ENCODE data around the gene UQCRC2. TPM values are rescaled to one million over a fixed set of nuclear protein-coding genes. Genes with fewer than 3 reads are reported as not detected.
A peak's percentile ranks its signal among the peaks of the same experiment; 100 is the strongest.
"Not testable (repeated sequence)": the region's sequence is repeated elsewhere in the genome, so short reads cannot be mapped to it uniquely, and the experiment has no call there.

UQCRC2 gene
- 245 and 290 TPM in 2 replicates for polyA plus RNA-seq (2014; cell fraction: cytosol; rRNA removed)
- 148 and 149 TPM in 2 replicates for polyA plus RNA-seq (2014; cell fraction: nucleus; rRNA removed)

- DNase-seq (ENCODE audit: low spot score), result peak; percentile 95
These were observed at the start of gene UQCRC2 for GRCh38 chr16:21952793-21953540. Gene UQCRC2 (plus strand): TSS chr16:21953361. CDS start chr16:21953424, 63 bp downstream.

- not testable (repeated sequence) for DNase-seq (ENCODE audit: low spot score)
These were observed 20.5 kb upstream of the UQCRC2 start for GRCh38 chr16:21932650-21933049.

DNA sequence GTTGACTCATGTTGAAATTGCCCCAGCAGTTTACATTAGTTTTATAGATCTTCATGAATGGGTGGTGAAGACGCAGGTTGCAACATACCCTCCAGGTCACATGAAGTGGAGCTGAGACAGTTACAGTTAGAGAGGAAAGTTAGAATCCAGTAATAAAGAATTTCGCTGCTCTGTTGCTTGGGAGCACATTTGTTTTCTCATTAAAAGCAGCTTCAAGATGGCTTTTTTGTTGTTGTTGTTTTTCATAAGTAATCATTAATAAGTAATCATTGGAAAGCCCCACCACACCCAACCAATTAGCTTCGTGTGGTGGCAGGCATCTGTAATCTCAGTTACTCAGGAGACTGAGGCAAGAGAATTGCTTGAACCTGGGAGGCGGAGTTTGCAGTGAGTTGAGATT is 19.8 kb upstream of the UQCRC2 start:
- not testable (repeated sequence) for DNase-seq (ENCODE audit: low spot score)

- DNase-seq (ENCODE audit: low spot score), result not testable (repeated sequence)
These were observed 19.4 kb upstream of the UQCRC2 start for GRCh38 chr16:21933790-21934189.

GRCh38 chr16:21936216-21936615 is 16.9 kb upstream of the UQCRC2 start:
- not testable (repeated sequence) for DNase-seq (ENCODE audit: low spot score)

DNA sequence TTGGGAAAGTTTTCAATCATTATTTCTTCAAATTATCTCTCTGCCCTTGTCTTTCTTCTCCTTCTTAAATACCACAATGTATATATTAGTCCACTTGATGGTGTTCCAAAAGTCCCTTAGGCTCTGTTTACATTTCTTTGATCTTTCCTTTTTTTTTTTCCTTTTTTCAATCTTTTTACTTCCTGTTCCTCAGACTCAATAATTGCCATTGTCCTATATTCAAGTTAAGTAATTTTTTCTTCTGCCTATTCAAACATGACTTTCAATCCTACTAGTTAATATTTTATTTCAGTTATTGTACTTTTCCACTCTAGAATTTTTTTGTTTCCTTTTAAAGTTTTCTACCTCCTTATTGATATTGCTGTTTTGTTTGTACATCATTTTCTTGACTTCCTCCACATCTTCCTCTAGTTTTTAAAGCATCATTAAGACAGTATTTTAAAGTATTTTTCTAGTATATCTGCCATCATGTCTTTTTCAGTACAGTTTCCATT is 15.8 kb upstream of the UQCRC2 start:
- no peak for DNase-seq (ENCODE audit: low spot score)

- DNase-seq (ENCODE audit: low spot score), result no peak
These were observed 12.6 kb upstream of the UQCRC2 start for GRCh38 chr16:21940570-21940969.

DNA sequence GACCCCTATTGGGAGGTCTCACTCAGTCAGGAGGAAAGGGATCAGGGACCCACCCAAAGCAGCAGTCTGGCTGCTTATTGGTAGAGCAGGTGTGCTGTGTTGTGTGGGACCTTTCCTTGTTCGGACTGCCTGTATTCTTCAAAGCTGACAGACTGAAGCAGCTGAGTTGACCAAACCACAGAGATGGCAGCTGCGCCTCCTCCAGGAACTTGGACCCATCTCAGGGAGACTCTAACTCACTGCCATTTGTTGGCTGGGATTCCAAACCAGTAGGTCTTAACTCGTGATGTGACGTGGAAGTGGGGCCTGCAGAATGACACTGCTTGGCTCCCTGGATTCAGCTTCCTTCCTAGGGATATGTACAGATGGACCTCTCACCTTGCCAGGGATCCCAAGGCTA is 9.6 kb upstream of the UQCRC2 start:
- no peak for DNase-seq (ENCODE audit: low spot score)

DNA sequence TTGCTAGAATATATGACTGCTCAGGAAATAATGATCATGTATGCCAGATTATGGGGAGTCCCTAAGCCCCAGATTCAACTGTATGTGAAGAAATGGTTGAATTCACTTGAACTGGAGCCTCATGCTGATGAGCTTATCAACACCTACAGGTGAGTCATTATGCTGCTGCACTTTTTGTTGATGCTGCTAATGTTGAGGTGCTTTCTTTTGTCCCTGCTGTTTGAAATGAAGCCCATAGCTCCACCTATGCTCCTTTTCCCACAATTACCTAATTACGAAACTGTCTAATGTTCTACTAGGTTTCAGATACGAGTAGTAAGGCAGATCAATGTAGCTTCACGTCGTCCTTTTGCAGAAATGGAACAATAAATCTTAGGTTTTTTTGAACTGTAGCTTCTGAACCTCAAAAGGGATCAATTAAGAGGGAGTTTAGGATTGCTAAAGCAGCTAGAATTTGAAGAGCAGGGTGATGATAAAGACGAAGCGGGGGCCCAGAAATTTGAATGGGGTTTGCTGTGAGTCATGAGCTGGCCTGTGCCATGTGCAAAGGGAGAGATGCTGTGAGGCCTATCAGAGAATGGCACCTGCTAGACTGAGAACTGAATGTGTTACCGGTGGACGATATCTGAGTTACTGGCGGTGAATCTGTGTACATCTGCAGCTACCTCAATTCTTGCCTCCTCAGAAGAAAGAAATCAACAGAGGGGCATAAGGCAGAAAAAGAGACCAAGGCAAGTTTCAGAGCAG is 6.1 kb upstream of the UQCRC2 start:
- DNase-seq (ENCODE audit: low spot score), result no peak

DNA sequence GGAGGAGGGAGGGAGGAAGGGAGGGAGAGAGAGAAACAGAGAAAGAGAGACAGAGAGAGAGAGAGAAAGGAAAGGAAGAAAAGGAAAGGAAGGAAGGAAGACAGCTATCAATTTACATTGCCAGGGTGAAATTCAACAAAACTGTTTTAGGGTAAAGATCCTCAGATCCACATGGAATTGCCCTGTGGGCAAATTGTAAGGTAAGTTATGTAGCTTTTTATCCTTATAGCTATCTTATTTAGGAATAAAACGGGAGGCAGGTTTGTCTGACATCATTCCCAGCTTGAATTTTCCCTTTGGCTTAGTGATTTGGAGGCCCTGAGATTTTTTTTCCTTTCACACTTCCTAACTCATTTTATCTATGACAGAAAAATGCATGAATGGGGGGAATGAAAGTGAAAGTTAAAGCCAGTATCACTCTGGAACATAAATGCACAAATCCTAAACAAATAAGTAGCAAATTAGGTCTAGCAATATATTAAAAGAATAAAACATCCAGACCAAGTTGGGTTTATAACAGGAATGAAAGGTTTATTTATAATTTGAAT is 3.4 kb upstream of the UQCRC2 start:
- no peak for DNase-seq (ENCODE audit: low spot score)

DNA sequence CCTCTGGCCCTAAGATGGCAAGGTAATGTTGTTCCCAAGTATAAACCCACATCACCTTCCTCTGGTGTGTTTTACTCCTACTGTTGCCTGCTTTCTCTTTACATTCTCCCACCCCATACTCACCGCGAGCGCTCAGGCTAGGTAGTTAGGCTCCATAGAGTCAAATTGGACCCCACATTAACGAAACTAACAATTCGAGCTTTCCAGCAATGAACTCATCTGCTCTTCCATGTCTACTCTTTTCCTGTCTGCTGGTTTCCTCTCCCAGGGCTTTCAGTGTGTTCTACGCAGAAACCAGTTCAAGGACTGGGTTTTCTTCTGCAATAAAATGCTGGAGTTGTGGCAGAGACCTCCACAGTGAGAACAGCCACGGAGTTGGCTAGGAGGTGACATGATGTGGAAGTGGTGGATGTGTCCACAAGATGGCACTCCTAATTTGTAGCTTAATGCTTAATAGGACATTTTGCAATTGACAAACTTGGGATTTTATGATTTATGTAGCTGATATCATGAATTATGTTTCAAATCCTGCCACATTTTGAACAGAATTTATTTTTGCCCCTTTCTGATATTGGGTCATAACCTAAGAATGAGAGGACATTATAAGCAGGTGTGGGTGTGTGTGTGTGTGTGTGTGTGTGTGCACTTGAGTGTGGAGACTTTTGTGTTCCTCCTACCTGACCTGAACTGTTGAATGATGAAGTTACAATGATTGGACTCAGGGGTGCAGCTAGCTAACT is 2.2 kb upstream of the UQCRC2 start:
- DNase-seq (ENCODE audit: low spot score), result peak; percentile 12

DNA sequence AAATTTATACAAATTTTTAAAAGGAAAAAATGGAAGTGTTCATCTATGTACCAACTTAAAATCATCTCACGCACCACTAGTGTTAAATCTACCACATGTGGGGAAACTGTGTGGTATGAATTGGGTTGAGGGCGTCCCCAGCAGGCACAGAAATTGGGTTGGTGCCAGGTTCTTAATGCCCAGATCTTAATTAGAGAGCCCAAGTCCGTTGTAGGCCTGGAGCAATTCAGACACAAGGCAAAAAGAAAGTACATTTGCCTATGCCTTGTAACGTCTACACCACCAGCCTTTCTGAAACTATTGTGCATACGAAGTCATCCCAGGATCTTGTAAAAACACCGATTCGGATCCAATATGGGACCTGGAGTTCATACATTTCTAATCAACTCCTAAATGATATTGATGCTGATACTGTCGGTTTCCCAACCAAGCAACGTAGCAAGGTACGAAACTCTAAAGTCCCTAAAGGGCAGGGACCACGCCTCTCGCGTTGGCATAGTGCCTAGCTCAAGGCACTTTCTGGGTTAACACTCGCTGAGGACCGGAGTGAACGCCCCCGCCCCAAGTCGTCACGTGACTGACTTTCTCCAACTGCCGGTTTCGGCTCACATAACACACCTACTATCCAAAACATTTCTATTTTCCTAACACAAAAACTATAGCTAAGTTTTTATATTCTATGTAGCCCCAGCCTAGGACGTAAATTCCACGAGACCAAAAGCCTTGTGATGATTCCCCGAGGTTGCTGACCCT is 945 bp upstream of the UQCRC2 start:
- DNase-seq (ENCODE audit: low spot score), result peak; percentile 70

DNA sequence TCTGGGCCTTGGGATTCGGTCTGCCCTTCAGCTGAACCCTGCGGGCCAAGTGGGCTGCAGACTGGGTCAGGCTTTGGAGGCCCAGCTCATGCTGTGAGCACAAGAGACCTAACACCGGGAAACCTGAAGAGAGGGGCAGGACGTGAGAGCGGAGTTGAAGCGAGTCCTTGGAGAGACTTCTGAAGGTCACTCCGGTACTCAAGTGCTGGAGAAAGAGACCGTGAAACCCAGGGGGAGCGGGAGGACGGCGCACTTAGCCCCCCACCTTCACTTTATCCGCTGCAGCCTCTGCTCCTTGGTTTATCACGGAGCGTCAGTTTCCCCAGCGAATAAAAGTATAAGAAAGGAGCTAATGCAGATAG is 361 bp downstream of the UQCRC2 start:
- DNase-seq (ENCODE audit: low spot score), result no peak

DNA sequence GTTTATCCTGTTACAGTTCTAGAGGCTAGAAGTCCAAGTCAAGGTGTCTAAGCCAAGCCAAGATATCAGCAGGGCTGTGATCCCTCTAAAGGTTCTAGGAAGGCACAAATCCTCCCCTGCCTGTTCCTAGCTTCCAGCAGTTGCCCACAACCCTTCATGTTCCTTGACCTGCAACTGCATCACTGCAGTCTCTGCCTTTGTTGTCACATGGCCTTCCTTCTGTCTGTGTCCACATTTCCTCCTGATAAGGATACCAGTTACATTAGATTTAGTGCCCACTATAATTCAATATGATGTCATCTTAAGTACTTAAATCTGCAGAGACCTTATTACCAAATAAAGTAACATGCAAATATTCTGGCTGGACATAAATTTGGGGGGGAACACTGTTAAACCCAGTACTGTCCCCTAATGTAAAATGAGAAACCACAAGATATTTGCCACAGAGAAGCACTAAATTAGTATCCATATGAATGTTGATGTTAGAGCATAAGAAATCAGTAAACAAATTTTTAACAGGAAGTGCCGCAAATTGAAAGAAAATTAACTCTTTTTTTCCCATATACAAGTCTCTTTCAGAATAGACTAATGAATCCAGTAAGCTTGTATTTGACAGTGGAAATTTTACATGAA is 4.7 kb downstream of the UQCRC2 start:
- no peak for DNase-seq (ENCODE audit: low spot score)

DNA sequence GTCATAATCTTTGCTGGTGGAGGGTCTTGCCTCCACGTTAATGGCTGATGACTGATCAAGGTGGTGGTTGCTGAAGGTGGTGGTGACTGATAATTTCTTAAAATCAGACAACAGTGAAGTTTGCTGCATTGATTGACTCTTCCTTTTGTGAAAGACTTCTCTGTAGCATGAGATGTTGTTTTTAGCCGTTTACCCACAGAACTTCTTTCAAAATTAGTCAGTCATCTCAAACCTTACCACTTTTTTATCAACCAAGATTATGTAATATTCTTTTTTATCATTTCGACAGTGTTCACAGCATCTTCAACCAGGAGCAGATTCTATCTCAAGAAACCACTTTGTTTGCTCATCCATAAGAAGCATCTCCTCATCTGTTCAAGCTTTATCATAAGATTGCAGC is 5.9 kb downstream of the UQCRC2 start:
- DNase-seq (ENCODE audit: low spot score), result no peak

GRCh38 chr16:21962475-21962874 is 9.3 kb downstream of the UQCRC2 start:
- DNase-seq (ENCODE audit: low spot score), result no peak

DNA sequence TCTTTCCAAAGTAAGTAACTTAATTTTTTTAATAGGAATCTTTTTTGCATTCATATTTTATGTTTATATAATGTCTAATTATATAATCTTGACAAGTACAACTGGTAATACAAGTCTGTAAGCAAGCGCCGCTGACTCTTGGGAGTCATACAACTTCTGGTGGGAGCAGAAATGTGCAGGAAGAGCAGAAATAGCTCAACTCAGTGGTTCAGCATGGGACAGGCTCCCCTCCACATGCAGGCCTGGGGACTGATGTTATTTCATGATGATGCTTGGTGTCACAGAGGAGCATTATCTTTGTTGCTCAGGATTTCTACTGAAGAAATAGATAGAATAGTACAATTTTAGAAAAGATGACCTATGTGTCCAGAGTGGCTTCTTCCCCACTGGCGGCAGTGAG is 10.7 kb downstream of the UQCRC2 start:
- no peak for DNase-seq (ENCODE audit: low spot score)

DNA sequence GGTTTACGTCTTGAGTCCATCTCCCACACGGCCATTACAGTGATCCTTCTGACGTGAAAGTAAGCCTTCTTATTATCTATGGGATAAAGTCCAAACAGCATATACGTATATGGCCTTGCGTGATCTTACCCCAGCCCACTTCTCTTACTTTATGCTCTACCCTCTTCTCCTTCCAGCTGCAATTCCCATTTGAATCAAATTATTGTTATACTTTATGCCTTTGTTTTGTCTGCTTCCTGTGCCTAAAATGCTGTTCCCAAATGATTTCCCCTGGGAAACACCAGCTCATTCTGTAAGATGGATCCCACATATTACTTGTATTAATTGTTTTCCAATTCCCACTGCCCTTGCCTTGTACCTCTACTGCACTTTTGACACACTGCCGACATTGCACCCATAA is 11.2 kb downstream of the UQCRC2 start:
- DNase-seq (ENCODE audit: low spot score), result no peak

DNA sequence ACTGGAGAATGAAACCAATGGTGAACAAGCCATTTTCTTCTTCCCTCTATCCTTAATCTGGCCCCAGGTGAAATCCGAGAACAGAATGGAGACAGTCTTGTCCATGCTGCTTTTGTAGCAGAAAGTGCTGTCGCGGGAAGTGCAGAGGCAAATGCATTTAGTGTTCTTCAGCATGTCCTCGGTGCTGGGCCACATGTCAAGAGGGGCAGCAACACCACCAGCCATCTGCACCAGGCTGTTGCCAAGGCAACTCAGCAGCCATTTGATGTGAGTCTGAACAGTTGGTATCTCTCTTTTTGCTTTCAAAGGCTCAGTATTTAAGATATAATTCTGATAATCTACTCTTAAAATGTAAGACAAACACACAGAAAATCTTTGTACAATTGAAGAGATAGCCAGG is 18.7 kb downstream of the UQCRC2 start:
- no peak for DNase-seq (ENCODE audit: low spot score)

GRCh38 chr16:21973945-21974344 is 20.8 kb downstream of the UQCRC2 start:
- DNase-seq (ENCODE audit: low spot score), result no peak

DNA sequence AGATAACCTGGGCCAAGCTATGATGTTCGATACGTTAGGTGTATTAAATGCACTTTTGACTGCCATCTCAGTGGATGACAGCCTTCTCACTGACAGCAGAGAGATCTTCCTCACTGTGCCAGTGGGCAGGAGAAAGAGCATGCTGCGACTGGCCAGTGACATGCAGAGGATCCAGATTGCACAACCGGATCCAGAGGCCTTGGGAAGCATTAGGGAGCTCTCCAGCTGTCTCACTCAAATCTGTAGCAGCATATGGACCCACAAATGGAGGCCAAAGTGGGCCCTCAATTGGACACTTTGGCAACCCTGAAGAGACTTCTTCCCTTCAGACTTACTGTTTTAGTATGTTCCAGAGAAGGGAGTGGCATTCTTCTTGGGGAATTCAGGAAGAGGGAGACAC is 26.9 kb downstream of the UQCRC2 start:
- DNase-seq (ENCODE audit: low spot score), result no peak

All from SK-N-DZ (cell line).